Transverse colon (tissue), 4 donors: Measurements from ENCODE around the gene PAPSS1.

Experiments
- CTCF ChIP-seq, 5 experiments: fragments of 200-600 bp in 3 of 5; fragments of 450-650 bp in 2 of 5; sonication (generic) in 3 of 5; IDR thresholded peaks; 1 replicate in 2 of 5; 2 replicates in 3 of 5; pipeline ENCODE4 v1.5.1; 2016 to 2017; ENCODE audit warnings: antibody characterized with exemption in 5 of 5, inconsistent platforms in 3 of 5, mild to moderate bottlenecking in 2 of 5, moderate library complexity in 1 of 5
- EP300 ChIP-seq: sonication (generic); formaldehyde crosslinking; IDR thresholded peaks from one replicate; pipeline ENCODE4 v1.6.1; 2017; ENCODE audit warnings: antibody characterized with exemption, low read depth
- POLR2A ChIP-seq: fragments of 450-650 bp; IDR thresholded peaks from one replicate; pipeline ENCODE4 v1.6.1; 2016; ENCODE audit warnings: antibody characterized with exemption, mild to moderate bottlenecking, moderate library complexity
- POLR2AphosphoS5 ChIP-seq, 3 donors: sonication (generic); formaldehyde crosslinking; IDR thresholded peaks; one replicate each; pipeline ENCODE4 v1.6.1; 2016; ENCODE audit warnings: antibody characterized with exemption in 3 of 3

GRCh38 chr4:107692202-107692601 lies 27.8 kb downstream of the PAPSS1 start:
- TF ChIP-seq POLR2AphosphoS5 (IDR thresholded peaks at IDR 0.05), result no peak
- TF ChIP-seq CTCF (IDR thresholded peaks at IDR 0.05), result no peak
- no peak for TF ChIP-seq POLR2A
- TF ChIP-seq EP300, result no peak
